ENCODE data around the gene SPINT1. TPM values are rescaled to one million over a fixed set of nuclear protein-coding genes. Genes with fewer than 3 reads are reported as not detected.

Gene SPINT1
- total RNA-seq, 1 donor from 2014 or later = 76.5 TPM

DNA sequence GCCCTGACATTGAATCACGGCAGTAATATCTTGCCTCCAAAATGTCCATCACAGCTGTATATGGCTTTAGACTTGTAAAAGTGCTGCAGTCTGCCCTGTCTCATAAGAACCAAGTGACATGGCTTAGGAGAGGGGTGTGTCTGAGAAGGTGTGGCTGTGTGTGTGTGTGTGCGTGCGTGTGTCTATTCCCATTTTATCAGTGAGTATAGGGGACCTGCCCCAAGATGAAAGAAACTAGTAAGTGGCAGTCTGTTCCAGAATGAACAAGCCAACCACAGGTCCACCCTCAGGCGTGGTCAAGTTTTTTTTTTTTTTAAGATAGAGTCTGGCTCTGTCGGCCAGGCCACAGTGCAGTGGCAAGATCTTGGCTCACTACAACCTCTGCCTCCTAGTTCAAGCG lies 35.8 kb downstream of the SPINT1 start:
- H3K36me3 ChIP-seq = no peaks in the 10 kb centered on the region
- H3K27me3 ChIP-seq (ENCODE audit: low read depth) = no peaks in the 10 kb centered on the region
- intact Hi-C loops (cut with DNase I) = no loop called here
- no peak overlapping the region for H3K27ac ChIP-seq
- DNase-seq = no peak
- no peaks in the 10 kb centered on the region for H3K4me1 ChIP-seq
- H3K4me3 ChIP-seq = no peak overlapping the region
- TF ChIP-seq, protein P1, sequence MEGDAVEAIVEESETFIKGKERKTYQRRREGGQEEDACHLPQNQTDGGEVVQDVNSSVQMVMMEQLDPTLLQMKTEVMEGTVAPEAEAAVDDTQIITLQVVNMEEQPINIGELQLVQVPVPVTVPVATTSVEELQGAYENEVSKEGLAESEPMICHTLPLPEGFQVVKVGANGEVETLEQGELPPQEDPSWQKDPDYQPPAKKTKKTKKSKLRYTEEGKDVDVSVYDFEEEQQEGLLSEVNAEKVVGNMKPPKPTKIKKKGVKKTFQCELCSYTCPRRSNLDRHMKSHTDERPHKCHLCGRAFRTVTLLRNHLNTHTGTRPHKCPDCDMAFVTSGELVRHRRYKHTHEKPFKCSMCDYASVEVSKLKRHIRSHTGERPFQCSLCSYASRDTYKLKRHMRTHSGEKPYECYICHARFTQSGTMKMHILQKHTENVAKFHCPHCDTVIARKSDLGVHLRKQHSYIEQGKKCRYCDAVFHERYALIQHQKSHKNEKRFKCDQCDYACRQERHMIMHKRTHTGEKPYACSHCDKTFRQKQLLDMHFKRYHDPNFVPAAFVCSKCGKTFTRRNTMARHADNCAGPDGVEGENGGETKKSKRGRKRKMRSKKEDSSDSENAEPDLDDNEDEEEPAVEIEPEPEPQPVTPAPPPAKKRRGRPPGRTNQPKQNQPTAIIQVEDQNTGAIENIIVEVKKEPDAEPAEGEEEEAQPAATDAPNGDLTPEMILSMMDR (IDR thresholded peaks at IDR 0.05) = no peak
- peak in 1 of 2 donors; percentile 19 for ATAC-seq
- no peaks in the 10 kb centered on the region for H3K9me3 ChIP-seq

DNA sequence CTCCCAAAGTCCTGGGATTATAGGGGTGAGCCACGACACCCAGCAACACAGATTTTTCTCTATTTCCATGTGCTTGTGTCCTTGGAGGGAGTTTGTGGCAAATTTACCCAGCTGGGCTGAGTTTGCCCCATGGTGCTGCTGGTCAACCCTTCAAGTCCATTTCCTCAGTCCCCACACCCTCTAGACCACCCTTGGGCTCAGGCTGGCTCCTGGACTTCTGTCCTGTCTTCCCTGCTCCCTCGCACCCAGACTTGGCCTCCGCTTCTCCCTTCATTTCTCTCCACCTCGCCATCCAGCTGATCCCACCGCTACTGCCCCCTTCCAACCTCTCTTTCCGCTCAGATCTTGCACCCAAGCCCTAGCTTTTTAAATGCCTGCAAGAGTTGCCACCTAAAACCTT lies 37.5 kb downstream of the SPINT1 start:
- intact Hi-C loops (cut with DNase I) = no loop called here

DNA sequence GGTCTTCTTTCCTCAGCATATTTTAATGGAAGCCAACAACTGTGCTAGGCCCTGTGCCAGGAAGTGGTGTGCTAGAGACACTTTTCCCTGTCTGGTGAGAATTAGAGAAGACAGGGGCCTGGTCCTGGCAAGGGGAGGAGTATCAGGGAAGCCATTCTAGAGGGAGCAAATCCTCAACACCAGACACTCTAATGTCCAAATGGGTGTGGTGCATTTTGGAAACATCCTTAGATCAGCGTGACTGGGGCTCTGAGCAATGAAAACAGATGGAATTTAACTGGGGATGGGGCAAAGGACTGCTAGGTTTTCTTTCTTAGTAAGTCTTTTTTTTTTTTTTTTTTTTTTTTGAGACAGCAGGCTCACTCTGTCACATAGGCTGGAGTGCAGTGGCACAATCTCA lies 42.7 kb downstream of the SPINT1 start:
- Histone ChIP-seq H3K4me1 (no peaks in the 10 kb centered on the region), H3K9me3 (no peaks in the 10 kb centered on the region), H3K36me3 (no peaks in the 10 kb centered on the region), H3K27me3 (ENCODE audit: low read depth) (no peaks in the 10 kb centered on the region), H3K4me3 (no peak overlapping the region), H3K27ac (no peak overlapping the region)
- intact Hi-C loops (cut with DNase I) = no loop called here
- TF ChIP-seq, protein P1 (IDR thresholded peaks at IDR 0.05) = no peak
- no peak for ATAC-seq
- DNase-seq = no peak

More for the DNA sequence above, 37.5 kb downstream of the SPINT1 start:
- TF ChIP-seq, protein P1 (IDR thresholded peaks at IDR 0.05) = no peak
- ATAC-seq = no peak
- no peak overlapping the region for H3K4me3 ChIP-seq
- no peaks in the 10 kb centered on the region for H3K27me3 ChIP-seq (ENCODE audit: low read depth)
- no peaks in the 10 kb centered on the region for H3K9me3 ChIP-seq
- no peaks in the 10 kb centered on the region for H3K36me3 ChIP-seq
- no peaks in the 10 kb centered on the region for H3K4me1 ChIP-seq
- no peak for DNase-seq
- H3K27ac ChIP-seq = no peak overlapping the region

DNA sequence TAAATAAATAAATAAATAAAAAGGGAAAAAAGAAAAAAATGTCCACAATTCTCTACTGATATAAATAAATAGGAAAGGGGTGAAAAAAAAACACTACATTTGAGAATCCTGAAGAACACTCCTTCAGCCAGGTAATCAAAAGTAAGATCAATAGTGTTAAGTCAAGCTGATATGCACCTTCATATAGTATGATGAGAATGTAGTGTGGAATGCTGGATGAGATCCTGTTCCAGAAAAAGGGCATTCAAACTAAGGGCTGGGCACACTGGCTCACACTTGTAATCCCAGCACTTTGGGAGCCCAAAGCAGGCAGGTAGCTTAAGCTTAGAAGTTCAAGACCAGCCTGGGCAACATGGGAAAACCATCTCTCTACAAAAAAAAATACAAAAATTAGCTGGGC lies 45.3 kb downstream of the SPINT1 start:
- TF ChIP-seq, protein P1 (IDR thresholded peaks at IDR 0.05) = no peak
- H3K36me3 ChIP-seq = no peaks in the 10 kb centered on the region
- intact Hi-C loops (cut with DNase I) = no loop called here
- H3K9me3 ChIP-seq = no peaks in the 10 kb centered on the region
- H3K27me3 ChIP-seq (ENCODE audit: low read depth) = no peaks in the 10 kb centered on the region
- H3K4me1 ChIP-seq = peaks cover 6% of the 10 kb centered on the region
- no peak for DNase-seq
- no peak for ATAC-seq
- no peak overlapping the region for H3K4me3 ChIP-seq
- no peak overlapping the region for H3K27ac ChIP-seq

DNA sequence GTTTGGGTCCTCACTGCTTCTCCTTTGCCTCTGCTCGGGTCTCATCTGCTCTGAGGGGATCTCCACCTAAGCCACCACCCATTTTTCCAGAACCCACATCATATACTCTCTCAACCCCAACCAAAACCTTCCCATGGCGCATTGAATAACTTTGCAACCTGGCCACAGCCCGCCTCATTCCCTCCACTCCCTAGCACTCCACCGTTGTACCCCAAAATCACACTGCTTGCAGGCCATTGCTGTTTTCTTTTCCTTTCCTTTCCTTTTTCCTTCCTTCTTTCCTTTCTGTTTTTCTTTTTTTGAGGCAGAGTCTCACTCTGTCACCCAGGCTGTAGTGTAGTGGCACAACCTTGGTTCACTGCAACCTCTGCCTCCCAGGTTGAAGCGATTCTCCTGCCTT lies 47.3 kb downstream of the SPINT1 start:
- Histone ChIP-seq H3K27ac (no peak overlapping the region), H3K27me3 (ENCODE audit: low read depth) (no peaks in the 10 kb centered on the region), H3K9me3 (no peaks in the 10 kb centered on the region), H3K4me3 (no peak overlapping the region), H3K36me3 (peaks cover 5% of the 10 kb centered on the region), H3K4me1 (peaks cover 19% of the 10 kb centered on the region)
- TF ChIP-seq, protein P1 (IDR thresholded peaks at IDR 0.05) = no peak
- ATAC-seq (no peak), DNase-seq (no peak)
- intact Hi-C loops (cut with DNase I) = no loop called here
